Naive thymus-derived CD4-positive, alpha-beta T cell (primary cell): ENCODE measurements around the gene FRMD5. TPM values are rescaled to one million over a fixed set of nuclear protein-coding genes. Genes with fewer than 3 reads are reported as not detected.
A peak's percentile ranks its signal among the peaks of the same experiment; 100 is the strongest.

Source experiments
- ATAC-seq: fragments of 150-1000 bp; cut with Tn5 transposase; 2 replicates; pipeline ENCODE4 v1.10.0; 2021; ENCODE audit warnings: mild to moderate bottlenecking, moderate library complexity
- CTCF ChIA-PET: fragments of 350-600 bp; sonication (Branson Sonifier 250); formaldehyde crosslinking; loops from one replicate; lab custom pipeline; 2021; ENCODE audit warnings: antibody characterized with exemption; lab: Charles Lee
- POLR2A ChIA-PET: fragments of 350-600 bp; sonication (Branson Sonifier 250); formaldehyde crosslinking; loops from one replicate; lab custom pipeline; 2021; ENCODE audit warnings: antibody characterized with exemption, inconsistent platforms; lab: Charles Lee
- DNase-seq, 9 donors: peaks; one replicate each; pipeline versions ENCODE4 v3.0.0 to v3.0.0-alpha.2; 2020 to 2022; ENCODE audit warnings: mixed read lengths in 1 of 9
- H3K27ac ChIP-seq: one replicate; pipeline ENCODE4 v1.7.0; 2013; ENCODE audit warnings: mild to moderate bottlenecking, low read depth, low read length, moderate library complexity
- H3K27me3 ChIP-seq, 2 donors: one replicate each; pipeline ENCODE4 v1.7.0; 2013; ENCODE audit warnings: low read length in 2 of 2, mild to moderate bottlenecking in 2 of 2, moderate library complexity in 2 of 2; ENCODE audit not compliant: control insufficient read depth in 2 of 2, insufficient read depth in 2 of 2
- H3K36me3 ChIP-seq, 3 experiments: 1 replicate in 2 of 3; 2 replicates in 1 of 3; pipeline ENCODE4 v1.7.0; 2013; ENCODE audit warnings: low read length in 3 of 3, mild to moderate bottlenecking in 3 of 3, moderate library complexity in 1 of 3; ENCODE audit not compliant: insufficient read depth in 3 of 3, control insufficient read depth in 2 of 3
- H3K4me1 ChIP-seq, 2 donors: one replicate each; pipeline ENCODE4 v1.7.0; 2013; ENCODE audit warnings: low read length in 2 of 2, mild to moderate bottlenecking in 2 of 2, moderate library complexity in 1 of 2; ENCODE audit not compliant: control insufficient read depth in 2 of 2, insufficient read depth in 2 of 2
- H3K4me3 ChIP-seq: 2 replicates; pipeline ENCODE4 v1.7.0; 2013; ENCODE audit warnings: mild to moderate bottlenecking, low read length
- H3K9me3 ChIP-seq, 3 experiments: 1 replicate in 2 of 3; 2 replicates in 1 of 3; pipeline ENCODE4 v1.7.0; 2013; ENCODE audit warnings: low read length in 3 of 3; ENCODE audit not compliant: control insufficient read depth in 2 of 3
- H3K27ac Mint-ChIP-seq, 9 donors: one replicate each; pipeline ENCODE4 v1.8.0; 2020 to 2022; ENCODE audit warnings: mixed read lengths in 9 of 9, mild to moderate bottlenecking in 8 of 9, moderate library complexity in 5 of 9, inconsistent platforms in 2 of 9
- H3K27me3 Mint-ChIP-seq, 5 donors: one replicate each; pipeline ENCODE4 v1.8.0; 2021 to 2022; ENCODE audit warnings: mixed read lengths in 5 of 5, mild to moderate bottlenecking in 1 of 5
- H3K36me3 Mint-ChIP-seq, 5 donors: one replicate each; pipeline ENCODE4 v1.8.0; 2020 to 2022; ENCODE audit warnings: mixed read lengths in 5 of 5, mild to moderate bottlenecking in 3 of 5, inconsistent platforms in 1 of 5
- H3K4me1 Mint-ChIP-seq, 7 donors: one replicate each; pipeline ENCODE4 v1.8.0; 2020 to 2022; ENCODE audit warnings: mixed read lengths in 7 of 7, mild to moderate bottlenecking in 3 of 7, inconsistent platforms in 1 of 7
- H3K4me3 Mint-ChIP-seq, 10 donors: one replicate each; pipeline ENCODE4 v1.8.0; 2020 to 2022; ENCODE audit warnings: mild to moderate bottlenecking in 10 of 10, mixed read lengths in 10 of 10, moderate library complexity in 6 of 10, inconsistent platforms in 2 of 10
- H3K9me3 Mint-ChIP-seq, 11 donors: one replicate each; pipeline ENCODE4 v1.8.0; 2020 to 2022; ENCODE audit warnings: mixed read lengths in 11 of 11, mild to moderate bottlenecking in 4 of 11, inconsistent platforms in 1 of 11, moderate library complexity in 1 of 11
- intact Hi-C, 2 donors: fragments of 100-400 bp; cut with micrococcal nuclease; formaldehyde crosslinking; loops; one replicate each; pipeline ENCODE4 v1.15.1; 2023
- polyA plus RNA-seq, 2 donors: library from polyadenylated mRNA; unstranded; fragments of 300-500 nt; fragmentation: Illumina TruSeq; gene quantifications; one replicate each; pipeline ENCODE4 v1.2.3, GENCODE V29; 2021
- total RNA-seq, 6 experiments: library from RNA in 5 of 6; stranded (reverse) in 5 of 6; gene quantifications; 1 replicate in 5 of 6; 2 replicates in 1 of 6; pipeline ENCODE4 v1.2.3 and lab custom pipeline; 2021 to 2026

The FRMD5 gene
- total and polyA plus RNA-seq, 7 experiments from 2014 or later = 0.31 to 0.39 (median 0.35) TPM; not detected in 4

DNA sequence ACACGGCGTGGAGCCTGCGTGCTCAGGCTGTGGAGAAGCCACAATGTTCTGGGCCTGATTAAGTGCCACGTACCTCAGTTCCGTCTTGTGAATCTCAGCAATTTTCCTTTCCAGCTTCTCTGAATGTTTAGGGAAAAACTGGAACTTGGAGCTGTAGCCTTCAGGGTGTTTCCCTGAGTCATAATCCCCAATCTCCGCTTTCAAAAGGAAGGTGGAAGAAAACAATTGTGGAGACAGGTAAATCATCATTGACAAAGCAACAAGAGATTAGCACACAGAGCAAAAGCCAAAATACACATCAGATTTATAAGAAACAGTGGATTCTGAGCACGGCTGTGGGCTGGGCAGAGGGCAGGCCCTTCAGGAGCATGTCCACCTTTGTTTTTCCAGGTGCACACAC is 289.3 kb downstream of the FRMD5 start:
- no peak overlapping the region for H3K27ac ChIP-seq
- Mint-ChIP-seq H3K27me3 (no peaks in the 10 kb centered on the region), H3K4me3 (no peak overlapping the region), H3K9me3 (no peaks in the 10 kb centered on the region), H3K36me3 (no peaks in the 10 kb centered on the region), H3K4me1 (peaks cover 0 to 9% (median 4%) of the 10 kb centered on the region in 7 donors), H3K27ac (no peak overlapping the region)
- H3K9me3 ChIP-seq = no peaks in the 10 kb centered on the region
- ATAC-seq = no peak
- no peaks in the 10 kb centered on the region for H3K27me3 ChIP-seq
- DNase-seq = no peak
- H3K4me3 ChIP-seq = no peak overlapping the region
- no peaks in the 10 kb centered on the region for H3K36me3 ChIP-seq
- intact Hi-C loops = no loop called here
- H3K4me1 ChIP-seq = no peaks in the 10 kb centered on the region
- CTCF ChIA-PET = interaction anchor here (0.8 kb wide), 1 partner anchor 316 kb away, joined by 3 read pairs; no protein-coding TSS in a partner anchor
- POLR2A ChIA-PET = no interaction called here

DNA sequence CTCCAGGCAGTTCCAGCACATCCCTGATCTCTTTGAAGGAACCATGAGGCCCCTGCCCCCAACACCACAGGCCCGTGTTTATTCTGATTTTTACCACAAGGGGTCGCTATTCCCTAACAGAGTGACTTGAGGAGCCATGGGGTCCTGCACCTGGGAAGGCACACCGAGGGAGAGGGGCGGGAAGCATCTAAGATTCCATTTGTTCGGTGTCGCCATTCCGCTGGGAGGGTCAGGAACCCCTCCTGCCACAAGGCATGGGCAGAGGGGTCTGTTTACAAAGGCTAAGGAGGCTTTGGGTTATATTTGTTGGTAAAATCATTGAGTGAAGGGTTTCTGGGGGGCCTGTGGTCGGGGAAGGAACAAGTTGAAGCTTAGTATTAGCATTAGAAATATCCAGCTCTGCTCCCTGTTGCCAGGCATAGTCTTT is 291.2 kb downstream of the FRMD5 start:
- Mint-ChIP-seq H3K27me3 (no peaks in the 10 kb centered on the region), H3K4me1 (peaks cover 0 to 9% (median 4%) of the 10 kb centered on the region in 7 donors), H3K9me3 (no peaks in the 10 kb centered on the region), H3K4me3 (no peak overlapping the region), H3K36me3 (no peaks in the 10 kb centered on the region), H3K27ac (no peak overlapping the region)
- Histone ChIP-seq H3K4me1 (no peaks in the 10 kb centered on the region), H3K27me3 (no peaks in the 10 kb centered on the region), H3K9me3 (no peaks in the 10 kb centered on the region), H3K4me3 (no peak overlapping the region), H3K36me3 (no peaks in the 10 kb centered on the region), H3K27ac (no peak overlapping the region)
- ATAC-seq = peak; percentile 65
- DNase-seq = peak; percentile 8 to 62 (median 39)
- ChIA-PET POLR2A (no interaction called here), CTCF (interaction anchor here (0.7 to 1.2 kb wide), 4 partner anchors 10 to 598 kb away, joined by 3 to 4 read pairs (median 4); no protein-coding TSS in a partner anchor)
- intact Hi-C loops = loop anchor here (1.0 to 2.0 kb wide), 2 partner anchors 162 to 597 kb away; no protein-coding TSS in a partner anchor

DNA sequence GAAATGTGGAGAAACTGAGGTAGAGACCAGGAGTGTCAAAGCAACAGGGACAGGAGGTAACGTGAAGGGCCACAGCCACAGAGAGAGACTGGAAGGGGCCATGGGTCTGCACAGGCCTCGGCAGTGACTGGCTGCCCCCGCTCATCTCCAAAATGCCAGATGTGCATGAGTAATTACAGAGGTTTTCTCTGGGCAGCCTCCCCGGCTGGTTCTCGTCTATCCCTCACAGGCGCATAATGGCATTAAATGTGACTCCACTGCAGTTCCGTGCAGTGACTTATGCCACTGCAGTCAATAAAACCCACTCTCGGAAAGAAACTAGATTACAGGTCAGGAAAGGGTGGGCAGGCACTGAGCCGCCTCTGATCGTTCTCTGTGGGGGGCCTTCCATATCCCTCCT is 293.6 kb downstream of the FRMD5 start:
- ChIA-PET POLR2A (no interaction called here), CTCF (no interaction called here)
- no peak for ATAC-seq
- Histone ChIP-seq H3K27me3 (no peaks in the 10 kb centered on the region), H3K4me1 (no peaks in the 10 kb centered on the region), H3K27ac (no peak overlapping the region), H3K4me3 (no peak overlapping the region), H3K9me3 (no peaks in the 10 kb centered on the region), H3K36me3 (no peaks in the 10 kb centered on the region)
- intact Hi-C loops = no loop called here
- DNase-seq = no peak
- no peaks in the 10 kb centered on the region for H3K27me3 Mint-ChIP-seq
- H3K9me3 Mint-ChIP-seq = no peaks in the 10 kb centered on the region
- H3K4me3 Mint-ChIP-seq = no peak overlapping the region
- H3K27ac Mint-ChIP-seq = no peak overlapping the region
- no peaks in the 10 kb centered on the region for H3K36me3 Mint-ChIP-seq
- H3K4me1 Mint-ChIP-seq = peaks cover 0 to 9% (median 4%) of the 10 kb centered on the region in 7 donors

DNA sequence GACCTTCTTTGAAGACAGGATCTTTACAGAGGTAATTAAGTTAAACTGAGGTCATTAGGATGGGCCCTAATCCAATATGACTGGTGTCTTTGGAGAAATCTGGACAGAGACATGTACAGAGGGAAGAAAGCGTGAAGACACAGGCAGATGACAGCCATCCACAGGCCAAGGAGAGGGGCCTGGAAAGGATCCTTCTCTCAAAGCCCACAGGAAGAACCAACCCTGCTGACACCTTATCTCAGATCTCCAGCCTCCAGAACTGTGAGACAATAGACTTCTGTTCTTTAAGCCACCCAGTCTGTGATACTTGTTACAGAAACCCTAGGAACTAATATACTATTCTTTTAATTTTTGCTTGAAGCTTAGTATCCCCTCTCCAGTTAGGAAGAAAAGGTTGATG is 294.1 kb downstream of the FRMD5 start:
- POLR2A ChIA-PET = no interaction called here

DNA sequence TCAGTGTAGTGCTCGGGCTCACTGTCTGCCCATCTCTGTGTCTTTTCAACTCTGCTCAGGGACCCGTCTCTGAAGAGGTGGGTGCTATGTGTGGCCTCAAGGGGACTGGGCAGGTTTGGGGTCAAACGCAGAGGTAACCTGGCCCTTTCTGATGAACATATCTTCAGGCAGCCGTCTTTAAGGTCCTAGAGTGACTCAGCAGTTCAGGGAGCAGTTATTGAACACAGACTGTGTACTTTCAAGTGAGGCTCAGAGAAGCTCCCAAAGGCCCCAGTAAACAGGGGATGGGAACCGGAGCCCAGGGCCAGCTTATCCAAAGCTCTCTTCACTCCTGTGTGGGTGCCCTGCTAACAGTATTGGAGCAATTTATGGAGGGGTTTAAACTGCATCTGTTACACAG is 295.1 kb downstream of the FRMD5 start:
- no peaks in the 10 kb centered on the region for H3K9me3 ChIP-seq
- no peak overlapping the region for H3K4me3 ChIP-seq
- Mint-ChIP-seq H3K9me3 (no peaks in the 10 kb centered on the region), H3K4me3 (no peak overlapping the region), H3K4me1 (peaks cover 0 to 9% (median 4%) of the 10 kb centered on the region in 7 donors), H3K36me3 (no peaks in the 10 kb centered on the region), H3K27me3 (no peaks in the 10 kb centered on the region), H3K27ac (no peak overlapping the region)
- no peaks in the 10 kb centered on the region for H3K4me1 ChIP-seq
- ATAC-seq (no peak), DNase-seq (no peak)
- no peaks in the 10 kb centered on the region for H3K36me3 ChIP-seq
- ChIA-PET POLR2A (no interaction called here), CTCF (no interaction called here)
- no peak overlapping the region for H3K27ac ChIP-seq
- H3K27me3 ChIP-seq = no peaks in the 10 kb centered on the region
- intact Hi-C loops = no loop called here

More for the DNA sequence above, 294.1 kb downstream of the FRMD5 start:
- Mint-ChIP-seq H3K4me1 (peaks cover 0 to 9% (median 4%) of the 10 kb centered on the region in 7 donors), H3K4me3 (no peak overlapping the region), H3K36me3 (no peaks in the 10 kb centered on the region), H3K9me3 (no peaks in the 10 kb centered on the region), H3K27me3 (no peaks in the 10 kb centered on the region), H3K27ac (no peak overlapping the region)
- DNase-seq = no peak
- no peaks in the 10 kb centered on the region for H3K4me1 ChIP-seq
- no peaks in the 10 kb centered on the region for H3K27me3 ChIP-seq
- H3K36me3 ChIP-seq = no peaks in the 10 kb centered on the region
- no peak overlapping the region for H3K27ac ChIP-seq
- intact Hi-C loops = no loop called here
- ATAC-seq = no peak
- no peaks in the 10 kb centered on the region for H3K9me3 ChIP-seq
- H3K4me3 ChIP-seq = no peak overlapping the region
- CTCF ChIA-PET = no interaction called here

DNA sequence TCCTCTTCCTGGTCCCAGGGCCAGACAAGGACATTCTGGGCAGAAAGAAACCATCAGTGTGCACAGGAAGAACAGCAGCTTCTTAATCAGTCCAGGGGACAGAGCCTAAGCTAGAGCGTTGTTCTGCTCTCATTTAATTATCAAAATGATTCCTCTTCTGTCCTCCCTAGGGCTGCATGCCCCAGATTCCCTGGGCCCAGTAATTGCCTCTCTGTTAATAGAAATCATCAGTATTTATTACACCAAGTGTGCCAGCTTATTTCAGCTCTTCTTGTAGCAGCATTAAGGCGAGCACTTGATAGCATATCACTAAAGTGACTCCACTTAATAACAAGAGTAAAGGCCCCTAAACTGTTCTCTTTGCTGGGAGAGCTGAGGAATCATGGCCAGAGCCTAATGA is 296.2 kb downstream of the FRMD5 start:
- H3K27ac ChIP-seq = no peak overlapping the region
- H3K36me3 ChIP-seq = no peaks in the 10 kb centered on the region
- H3K36me3 Mint-ChIP-seq = no peaks in the 10 kb centered on the region
- peaks cover 0 to 5% (median 0%) of the 10 kb centered on the region in 5 donors for H3K27me3 Mint-ChIP-seq
- ChIA-PET POLR2A (no interaction called here), CTCF (no interaction called here)
- no peak overlapping the region for H3K27ac Mint-ChIP-seq
- H3K4me3 ChIP-seq = no peak overlapping the region
- no peaks in the 10 kb centered on the region for H3K9me3 Mint-ChIP-seq
- intact Hi-C loops = no loop called here
- ATAC-seq = no peak
- H3K4me1 Mint-ChIP-seq = peaks cover 0 to 3% (median 3%) of the 10 kb centered on the region in 7 donors
- H3K27me3 ChIP-seq = no peaks in the 10 kb centered on the region
- no peak overlapping the region for H3K4me3 Mint-ChIP-seq
- DNase-seq = no peak
- no peaks in the 10 kb centered on the region for H3K4me1 ChIP-seq
- no peaks in the 10 kb centered on the region for H3K9me3 ChIP-seq

DNA sequence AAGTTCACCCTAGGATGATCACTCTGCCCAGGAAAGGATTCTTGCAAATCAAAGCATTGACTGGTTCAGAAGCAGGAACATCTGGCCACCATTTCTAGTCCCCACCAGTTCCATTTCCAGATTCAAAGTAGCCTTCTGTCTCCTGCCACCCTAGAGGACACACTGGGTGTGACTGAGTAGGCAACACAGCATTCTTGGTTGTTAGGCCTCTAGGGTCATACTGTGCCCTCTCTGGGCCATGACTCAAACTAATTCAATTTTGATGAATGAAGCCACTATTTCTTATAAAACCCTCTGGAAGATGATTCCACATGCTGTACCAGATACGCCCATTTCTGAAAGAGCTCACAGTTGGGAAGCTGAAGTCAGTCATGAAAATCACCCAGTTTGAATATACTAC is 298.5 kb downstream of the FRMD5 start:
- peaks cover 0 to 2% (median 0%) of the 10 kb centered on the region in 7 donors for H3K4me1 Mint-ChIP-seq
- Histone ChIP-seq H3K27ac (no peak overlapping the region), H3K9me3 (no peaks in the 10 kb centered on the region), H3K4me1 (no peaks in the 10 kb centered on the region), H3K4me3 (no peak overlapping the region), H3K27me3 (no peaks in the 10 kb centered on the region), H3K36me3 (no peaks in the 10 kb centered on the region)
- H3K4me3 Mint-ChIP-seq = no peak overlapping the region
- no peak for DNase-seq
- ATAC-seq = no peak
- H3K27me3 Mint-ChIP-seq = peaks cover 0 to 5% (median 0%) of the 10 kb centered on the region in 5 donors
- ChIA-PET CTCF (no interaction called here), POLR2A (interaction anchor here (0.8 kb wide), 1 partner anchor 1630 kb away, joined by 3 read pairs; no protein-coding TSS in a partner anchor)
- H3K36me3 Mint-ChIP-seq = no peaks in the 10 kb centered on the region
- H3K9me3 Mint-ChIP-seq = no peaks in the 10 kb centered on the region
- H3K27ac Mint-ChIP-seq = no peak overlapping the region
- intact Hi-C loops = no loop called here
